Trophoblast cell (in vitro differentiated cells and primary cell): Measurements from ENCODE around the gene GPR155.

Experiments used
- DNase-seq, 2 donors: peaks; one replicate each; pipeline ENCODE4 v3.0.0-alpha.2; 2016
- H2AFZ ChIP-seq: 2 replicates; pipeline ENCODE4 v1.6.1; 2013; ENCODE audit warnings: low read length, moderate library complexity, mild to moderate bottlenecking; ENCODE audit not compliant: insufficient read depth, poor library complexity
- H2AK5ac ChIP-seq: 2 replicates; pipeline ENCODE4 v1.6.1; 2013; ENCODE audit warnings: mild to moderate bottlenecking, low read length
- H2BK120ac ChIP-seq: 2 replicates; pipeline ENCODE4 v1.6.1; 2013; ENCODE audit warnings: low read length, mild to moderate bottlenecking, moderate library complexity; ENCODE audit not compliant: insufficient read depth, poor library complexity
- H2BK12ac ChIP-seq: 2 replicates; pipeline ENCODE4 v1.6.1; 2013; ENCODE audit warnings: mild to moderate bottlenecking, low read length, moderate library complexity
- H2BK5ac ChIP-seq: 2 replicates; pipeline ENCODE4 v1.6.1; 2013; ENCODE audit warnings: low read length, low read depth, moderate library complexity, mild to moderate bottlenecking; ENCODE audit not compliant: poor library complexity
- H3K14ac ChIP-seq: 2 replicates; pipeline ENCODE4 v1.6.1; 2013; ENCODE audit warnings: mild to moderate bottlenecking, low read length
- H3K18ac ChIP-seq: 2 replicates; pipeline ENCODE4 v1.6.1; 2013; ENCODE audit warnings: mild to moderate bottlenecking, low read length
- H3K23ac ChIP-seq: 2 replicates; pipeline ENCODE4 v1.6.1; 2013; ENCODE audit warnings: low read length
- H3K27ac ChIP-seq: 2 replicates; pipeline ENCODE4 v1.5.1; 2013; ENCODE audit warnings: low read depth, mild to moderate bottlenecking, inconsistent platforms, low read length, moderate library complexity
- H3K27me3 ChIP-seq: 2 replicates; pipeline ENCODE4 v1.6.1; 2013; ENCODE audit warnings: inconsistent platforms, mild to moderate bottlenecking, low read length, moderate library complexity; ENCODE audit not compliant: insufficient read depth
- H3K36me3 ChIP-seq, 2 experiments: 1 replicate in 1 of 2; 2 replicates in 1 of 2; pipeline ENCODE4 v1.6.1; 2013; ENCODE audit warnings: low read length in 2 of 2, mild to moderate bottlenecking in 2 of 2, moderate library complexity in 1 of 2; ENCODE audit not compliant: insufficient read depth in 2 of 2, control insufficient read depth in 1 of 2
- H3K4ac ChIP-seq: 2 replicates; pipeline ENCODE4 v1.6.1; 2013; ENCODE audit warnings: low read depth, mild to moderate bottlenecking, low read length, moderate library complexity
- H3K4me1 ChIP-seq, 2 experiments: 1 replicate in 1 of 2; 2 replicates in 1 of 2; pipeline ENCODE4 v1.6.1; 2013; ENCODE audit warnings: low read length in 2 of 2, mild to moderate bottlenecking in 2 of 2, moderate library complexity in 1 of 2; ENCODE audit not compliant: insufficient read depth in 2 of 2, control insufficient read depth in 1 of 2
- H3K4me2 ChIP-seq: 2 replicates; pipeline ENCODE4 v1.6.1; 2013; ENCODE audit warnings: inconsistent platforms, mild to moderate bottlenecking, low read length, moderate library complexity
- H3K4me3 ChIP-seq: 2 replicates; pipeline ENCODE4 v1.5.1; 2013; ENCODE audit warnings: mild to moderate bottlenecking, low read depth, low read length, inconsistent platforms
- H3K79me1 ChIP-seq: one replicate; pipeline ENCODE4 v1.6.1; 2013; ENCODE audit warnings: low read length
- H3K79me2 ChIP-seq: 2 replicates; pipeline ENCODE4 v1.6.1; 2013; ENCODE audit warnings: low read length, mild to moderate bottlenecking; ENCODE audit not compliant: control insufficient read depth, insufficient read depth, poor library complexity
- H3K9ac ChIP-seq: 2 replicates; pipeline ENCODE4 v1.6.1; 2013; ENCODE audit warnings: mild to moderate bottlenecking, low read length
- H3K9me3 ChIP-seq: 2 replicates; pipeline ENCODE4 v1.6.1; 2013; ENCODE audit warnings: low read depth, mild to moderate bottlenecking, control low read depth, inconsistent platforms, low read length; ENCODE audit not compliant: insufficient read depth
- H4K12ac ChIP-seq: 2 replicates; pipeline ENCODE4 v1.6.1; 2013; ENCODE audit warnings: low read depth, mild to moderate bottlenecking, low read length, moderate library complexity
- H4K8ac ChIP-seq: 2 replicates; pipeline ENCODE4 v1.6.1; 2013; ENCODE audit warnings: low read depth, mild to moderate bottlenecking, low read length, moderate library complexity
- H4K91ac ChIP-seq: one replicate; pipeline ENCODE4 v1.6.1; 2013; ENCODE audit warnings: low read depth, mild to moderate bottlenecking, low read length, moderate library complexity
- WGBS: extraction: QIAGEN DNeasy Blood & Tissue Kit; methylation state at CpG from one replicate; pipeline ENCODE4 v1.1.7; 2013; ENCODE audit warnings: missing lambda C conversion rate; ENCODE audit not compliant: insufficient read length, insufficient coverage; ENCODE audit errors: extremely low coverage; 5-methylcytosine and 5-hydroxymethylcytosine counted together

Gene GPR155

DNA sequence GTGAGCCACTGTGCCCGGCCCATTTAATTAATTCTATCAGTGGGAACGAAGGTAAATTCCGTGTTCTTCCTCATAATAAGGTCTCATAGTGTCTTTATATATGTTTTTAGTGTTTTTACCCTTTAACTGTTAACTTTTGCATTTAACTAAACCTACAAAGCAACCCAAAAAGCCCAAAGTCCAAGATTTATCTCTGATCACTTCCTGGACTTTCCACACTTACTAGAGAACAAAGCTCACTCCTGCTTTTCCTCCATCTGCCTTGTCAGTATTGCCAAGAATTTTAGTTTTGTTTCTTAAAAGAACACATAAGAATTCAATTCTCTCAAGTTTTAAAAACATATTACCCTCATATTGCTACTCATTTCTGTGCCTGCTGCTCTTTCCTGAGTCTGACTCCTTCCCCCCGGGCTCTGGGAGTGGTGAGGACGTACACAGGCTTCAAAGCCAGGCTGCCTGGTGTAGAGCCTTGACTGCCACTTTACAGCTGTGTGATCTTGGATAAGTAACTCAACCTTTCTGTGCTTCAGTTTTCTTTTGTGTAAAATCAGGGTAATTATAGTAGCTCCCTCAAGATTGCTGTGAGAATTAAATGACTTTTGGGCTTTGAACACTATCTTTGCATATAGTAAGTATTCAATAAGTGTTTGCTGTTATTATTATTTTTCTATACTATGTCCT, 24.9 kb upstream of the GPR155 start:
- H3K79me1 ChIP-seq, result no peaks in the 10 kb centered on the region
- no peak overlapping the region for H4K91ac ChIP-seq
- H3K4me1 ChIP-seq, result no peaks in the 10 kb centered on the region
- H3K18ac ChIP-seq, result no peak overlapping the region
- H4K12ac ChIP-seq, result no peak overlapping the region
- no peak overlapping the region for H3K27ac ChIP-seq
- H3K79me2 ChIP-seq, result no peaks in the 10 kb centered on the region
- no peak overlapping the region for H2BK120ac ChIP-seq
- no peak overlapping the region for H4K8ac ChIP-seq
- H2BK12ac ChIP-seq, result no peak overlapping the region
- H2AFZ ChIP-seq, result no peak overlapping the region
- no peaks in the 10 kb centered on the region for H3K27me3 ChIP-seq
- H3K23ac ChIP-seq, result no peak overlapping the region
- no peak overlapping the region for H3K9ac ChIP-seq
- H3K36me3 ChIP-seq, result no peaks in the 10 kb centered on the region
- H3K4me3 ChIP-seq, result no peak overlapping the region
- WGBS, result no CpG with 5 or more reads among the region's 5 CpGs
- H2AK5ac ChIP-seq, result no peak overlapping the region
- H3K9me3 ChIP-seq, result peaks cover 17% of the 10 kb centered on the region
- H3K4me2 ChIP-seq, result no peak overlapping the region
- no peak overlapping the region for H3K4ac ChIP-seq
- DNase-seq, result no peak
- H2BK5ac ChIP-seq, result no peak overlapping the region
- H3K14ac ChIP-seq, result no peak overlapping the region

DNA sequence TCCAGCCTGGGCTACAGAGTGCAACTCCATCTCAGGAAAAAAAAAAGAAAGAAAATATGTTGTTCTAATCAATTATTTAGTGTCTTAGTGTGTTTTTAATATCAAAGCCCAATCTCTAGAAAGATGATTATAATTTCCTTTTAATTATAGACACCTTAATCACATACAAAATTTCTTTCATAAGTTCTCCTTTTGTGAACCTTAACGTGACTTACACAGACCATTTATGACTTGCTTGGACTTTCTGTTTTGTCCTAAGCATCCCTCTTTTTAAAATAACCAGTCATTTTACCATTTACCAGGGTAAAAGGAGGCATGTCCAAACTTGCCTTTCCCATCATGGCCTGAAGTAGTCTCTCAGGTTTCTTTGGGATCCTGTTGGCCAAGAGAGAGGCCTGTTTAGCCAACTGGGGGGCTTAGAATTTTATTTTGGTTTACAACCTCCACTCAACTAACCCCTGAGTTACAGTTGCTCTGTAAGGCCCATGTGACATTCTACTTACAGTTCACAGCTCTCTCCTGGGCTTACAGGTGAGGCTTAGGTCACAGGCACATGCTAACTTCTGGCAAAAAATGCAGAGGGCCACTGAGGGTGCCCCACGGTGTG, 23.9 kb upstream of the GPR155 start:
- no peak for DNase-seq
- Histone ChIP-seq H3K4me2 (no peak overlapping the region), H3K18ac (no peak overlapping the region), H3K4me1 (no peaks in the 10 kb centered on the region), H3K9me3 (peaks cover 17% of the 10 kb centered on the region), H2BK12ac (no peak overlapping the region), H3K23ac (no peak overlapping the region), H3K79me1 (no peaks in the 10 kb centered on the region), H3K4ac (no peak overlapping the region), H2BK120ac (no peak overlapping the region), H3K27ac (no peak overlapping the region), H4K91ac (no peak overlapping the region), H3K79me2 (no peaks in the 10 kb centered on the region), H2BK5ac (no peak overlapping the region), H2AFZ (no peak overlapping the region), H3K27me3 (no peaks in the 10 kb centered on the region), H4K8ac (no peak overlapping the region), H2AK5ac (no peak overlapping the region), H3K36me3 (no peaks in the 10 kb centered on the region), H3K9ac (no peak overlapping the region), H4K12ac (no peak overlapping the region), H3K4me3 (no peak overlapping the region), H3K14ac (no peak overlapping the region)
- no CpG with 5 or more reads among the region's 2 CpGs for WGBS

GRCh38 chr2:174503161-174503809, 16.5 kb upstream of the GPR155 start:
- no CpG with 5 or more reads among the region's 3 CpGs for WGBS

GRCh38 chr2:174499371-174499770, 12.5 kb upstream of the GPR155 start:
- no peaks in the 10 kb centered on the region for H3K36me3 ChIP-seq
- no CpG with 5 or more reads among the region's 5 CpGs for WGBS
- H4K91ac ChIP-seq, result no peak overlapping the region
- no peak overlapping the region for H3K4ac ChIP-seq
- no peak overlapping the region for H3K4me3 ChIP-seq
- DNase-seq, result no peak
- no peaks in the 10 kb centered on the region for H3K79me1 ChIP-seq
- no peak overlapping the region for H2AFZ ChIP-seq
- H2BK120ac ChIP-seq, result no peak overlapping the region
- H3K79me2 ChIP-seq, result no peaks in the 10 kb centered on the region
- H2BK12ac ChIP-seq, result no peak overlapping the region
- no peak overlapping the region for H2BK5ac ChIP-seq
- H3K27me3 ChIP-seq, result no peaks in the 10 kb centered on the region
- H3K18ac ChIP-seq, result no peak overlapping the region
- no peak overlapping the region for H3K9ac ChIP-seq
- no peak overlapping the region for H3K4me2 ChIP-seq
- no peak overlapping the region for H2AK5ac ChIP-seq
- no peak overlapping the region for H4K12ac ChIP-seq
- peaks cover 4% of the 10 kb centered on the region in 2 experiments for H3K4me1 ChIP-seq
- no peak overlapping the region for H3K27ac ChIP-seq
- no peak overlapping the region for H4K8ac ChIP-seq
- peaks cover 2% of the 10 kb centered on the region for H3K9me3 ChIP-seq
- no peak overlapping the region for H3K23ac ChIP-seq
- no peak overlapping the region for H3K14ac ChIP-seq

More at GRCh38 chr2:174503161-174503809, 16.5 kb upstream of the GPR155 start:
- H3K4me1 ChIP-seq, result no peaks in the 10 kb centered on the region
- H2BK120ac ChIP-seq, result no peak overlapping the region
- H3K79me2 ChIP-seq, result no peaks in the 10 kb centered on the region
- DNase-seq, result no peak
- H3K14ac ChIP-seq, result no peak overlapping the region
- H3K79me1 ChIP-seq, result no peaks in the 10 kb centered on the region
- no peak overlapping the region for H3K4ac ChIP-seq
- no peak overlapping the region for H4K8ac ChIP-seq
- H4K12ac ChIP-seq, result no peak overlapping the region
- H3K4me3 ChIP-seq, result no peak overlapping the region
- no peak overlapping the region for H3K23ac ChIP-seq
- no peak overlapping the region for H2BK12ac ChIP-seq
- no peaks in the 10 kb centered on the region for H3K27me3 ChIP-seq
- H3K4me2 ChIP-seq, result no peak overlapping the region
- peaks cover 9% of the 10 kb centered on the region for H3K9me3 ChIP-seq
- no peak overlapping the region for H3K18ac ChIP-seq
- no peak overlapping the region for H3K9ac ChIP-seq
- no peak overlapping the region for H2AFZ ChIP-seq
- H3K27ac ChIP-seq, result no peak overlapping the region
- H3K36me3 ChIP-seq, result no peaks in the 10 kb centered on the region
- no peak overlapping the region for H2BK5ac ChIP-seq
- H4K91ac ChIP-seq, result no peak overlapping the region
- no peak overlapping the region for H2AK5ac ChIP-seq
